IMR-90 (cell line): ENCODE data around the gene RTN4RL2. TPM values are rescaled to one million over a fixed set of nuclear protein-coding genes. Genes with fewer than 3 reads are reported as not detected.

ENCODE experiments used
- ATAC-seq: fragments of 200-7000 bp; cut with Tn5 transposase; 2 replicates; pipeline ENCODE4 v1.9.1; 2020; ENCODE audit warnings: low read depth, mild to moderate bottlenecking, moderate library complexity
- BruUV-seq: library from RNA; stranded (reverse); fragments of 400-500 nt; replicated peaks from 2 replicates; lab custom pipeline; 2021; lab: Mats Ljungman, UMichigan
- CTCF ChIA-PET: fragments of 300-600 bp; formaldehyde crosslinking; extraction: SDS; loops from one replicate; lab custom pipeline; 2021; ENCODE audit warnings: antibody characterized with exemption; lab: Yijun Ruan, JAX
- POLR2A ChIA-PET: fragments of 300-600 bp; sonication (Branson Sonifier 250); formaldehyde crosslinking; loops from one replicate; lab custom pipeline; 2022; ENCODE audit warnings: antibody characterized with exemption; ENCODE audit not compliant: unreplicated experiment; lab: Charles Lee
- DNase-seq: peaks from one replicate; pipeline ENCODE4 v3.0.0; 2013
- H2AFZ ChIP-seq: replicated peaks from 2 replicates; pipeline ENCODE3; 2013; ENCODE audit warnings: low read length, mild to moderate bottlenecking; ENCODE audit not compliant: poor library complexity
- H2AK5ac ChIP-seq: 2 replicates; pipeline ENCODE4 v1.6.1; 2013; ENCODE audit warnings: low read depth, low read length, inconsistent platforms
- H2AK9ac ChIP-seq: replicated peaks from 2 replicates; pipeline ENCODE3; 2013; ENCODE audit warnings: mild to moderate bottlenecking, low read depth, low read length, moderate library complexity; ENCODE audit not compliant: poor library complexity
- H2BK120ac ChIP-seq: 2 replicates; pipeline ENCODE4 v1.6.1; 2013; ENCODE audit warnings: low read depth, low read length, inconsistent platforms
- H2BK15ac ChIP-seq: 3 replicates; pipeline ENCODE4 v1.6.1; 2013; ENCODE audit warnings: low read depth, low read length, inconsistent platforms
- H2BK20ac ChIP-seq: 2 replicates; pipeline ENCODE4 v1.6.1; 2013; ENCODE audit warnings: low read depth, mild to moderate bottlenecking, inconsistent platforms, low read length, moderate library complexity
- H2BK5ac ChIP-seq: 2 replicates; pipeline ENCODE4 v1.6.1; 2013; ENCODE audit warnings: mild to moderate bottlenecking, low read depth, low read length, inconsistent platforms; ENCODE audit not compliant: poor library complexity, severe bottlenecking
- H3K14ac ChIP-seq: replicated peaks from 2 replicates; pipeline ENCODE4 v1.6.1; 2013; ENCODE audit warnings: low read depth, low read length, inconsistent platforms
- H3K18ac ChIP-seq: 2 replicates; pipeline ENCODE4 v1.6.1; 2013; ENCODE audit warnings: low read depth, low read length, control low read depth
- H3K23ac ChIP-seq: 2 replicates; pipeline ENCODE4 v1.6.1; 2013; ENCODE audit warnings: low read depth, low read length, inconsistent platforms
- H3K27ac ChIP-seq: 2 replicates; pipeline ENCODE4 v1.5.1; 2013; ENCODE audit warnings: mild to moderate bottlenecking, control low read depth, low read length; ENCODE audit not compliant: insufficient read depth
- H3K27me3 ChIP-seq: 2 replicates; pipeline ENCODE4 v1.6.1; 2013; ENCODE audit warnings: low read length; ENCODE audit not compliant: control insufficient read depth, insufficient read depth
- H3K36me3 ChIP-seq: 2 replicates; pipeline ENCODE4 v1.6.1; 2013; ENCODE audit warnings: low read length, mixed read lengths; ENCODE audit not compliant: control insufficient read depth, insufficient read depth
- H3K4ac ChIP-seq: 2 replicates; pipeline ENCODE4 v1.6.1; 2013; ENCODE audit warnings: low read depth, low read length, inconsistent platforms
- H3K4me1 ChIP-seq: 2 replicates; pipeline ENCODE4 v1.6.1; 2013; ENCODE audit warnings: low read length, mixed read lengths; ENCODE audit not compliant: control insufficient read depth, insufficient read depth
- H3K4me2 ChIP-seq: 2 replicates; pipeline ENCODE4 v1.6.1; 2013; ENCODE audit warnings: low read depth, mild to moderate bottlenecking, control low read depth, low read length, moderate library complexity
- H3K4me3 ChIP-seq: 2 replicates; pipeline ENCODE4 v1.5.1; 2013; ENCODE audit warnings: low read depth, mild to moderate bottlenecking, control low read depth, low read length, moderate library complexity; ENCODE audit not compliant: insufficient read depth
- H3K56ac ChIP-seq: 2 replicates; pipeline ENCODE4 v1.6.1; 2013; ENCODE audit warnings: low read length, inconsistent platforms; ENCODE audit not compliant: insufficient read depth; ENCODE audit errors: extremely low read depth
- H3K79me1 ChIP-seq, 2 experiments: 2 replicates each; pipeline ENCODE4 v1.6.1; 2013; ENCODE audit warnings: low read length in 2 of 2, inconsistent platforms in 1 of 2, low read depth in 1 of 2
- H3K9ac ChIP-seq: 2 replicates; pipeline ENCODE4 v1.6.1; 2013; ENCODE audit warnings: low read depth, low read length, control low read depth
- H3K9me1 ChIP-seq: 2 replicates; pipeline ENCODE4 v1.6.1; 2013; ENCODE audit warnings: low read length, inconsistent platforms; ENCODE audit not compliant: insufficient read depth
- H3K9me3 ChIP-seq: 2 replicates; pipeline ENCODE4 v1.6.1; 2013; ENCODE audit warnings: low read length; ENCODE audit not compliant: control insufficient read depth, insufficient read depth
- H4K20me1 ChIP-seq: 2 replicates; pipeline ENCODE4 v1.6.1; 2013; ENCODE audit warnings: low read length, inconsistent platforms; ENCODE audit not compliant: insufficient read depth
- H4K5ac ChIP-seq: 2 replicates; pipeline ENCODE4 v1.6.1; 2013; ENCODE audit warnings: mild to moderate bottlenecking, low read depth, low read length, control low read depth
- H4K8ac ChIP-seq, 2 experiments: 2 replicates each; pipeline ENCODE4 v1.6.1; 2013; ENCODE audit warnings: low read depth in 2 of 2, low read length in 2 of 2, control low read depth in 1 of 2, inconsistent platforms in 1 of 2
- H4K91ac ChIP-seq: 2 replicates; pipeline ENCODE4 v1.6.1; 2013; ENCODE audit warnings: low read depth, low read length, inconsistent platforms; ENCODE audit not compliant: insufficient read depth
- BHLHE40 ChIP-seq: fragments of 150-350 bp; IDR thresholded peaks from 2 replicates; pipeline ENCODE4 v1.6.1; 2016; ENCODE audit warnings: mild to moderate bottlenecking, low read depth, low read length
- CHD1 ChIP-seq: IDR thresholded peaks from 2 replicates; pipeline ENCODE4 v1.6.1; 2012; ENCODE audit warnings: low read depth, low read length, improper control_type of control experiment
- CTCF ChIP-seq: conservative IDR thresholded peaks from 2 replicates; pipeline ENCODE4 v1.5.1; 2012; ENCODE audit warnings: mild to moderate bottlenecking, low read depth, low read length, improper control_type of control experiment
- RCOR1 ChIP-seq: IDR thresholded peaks from 2 replicates; pipeline ENCODE4 v1.6.1; 2012; ENCODE audit warnings: mild to moderate bottlenecking, low read length, improper control_type of control experiment; ENCODE audit not compliant: insufficient replicate concordance
- RFX5 ChIP-seq: IDR thresholded peaks from 2 replicates; pipeline ENCODE4 v1.8.0; 2012; ENCODE audit warnings: low read depth, mild to moderate bottlenecking, low read length, moderate library complexity
- USF2 ChIP-seq: fragments of 150-350 bp; IDR thresholded peaks from 2 replicates; pipeline ENCODE4 v1.6.1; 2017; ENCODE audit warnings: mild to moderate bottlenecking, antibody characterized with exemption, low read length, low read depth
- WGBS, 2 experiments: methylation state at CpG; one replicate each; pipeline versions ENCODE4 v1.1.5 to v1.1.7; 2013; ENCODE audit warnings: missing lambda C conversion rate in 2 of 2; ENCODE audit not compliant: insufficient read length in 1 of 2; ENCODE audit errors: extremely low coverage in 2 of 2; 5-methylcytosine and 5-hydroxymethylcytosine counted together
- dilution Hi-C: fragments of 300-500 bp; cut with HindIII; formaldehyde crosslinking; loops from one replicate; pipeline ENCODE4 v1.14.3; 2018; ENCODE audit warnings: low sequenced_read_pairs; ENCODE audit not compliant: unreplicated experiment
- in situ Hi-C: fragments of 300-500 bp; cut with MboI; formaldehyde crosslinking; loops from 3 replicates; pipeline ENCODE4 v1.14.3; 2019; ENCODE audit warnings: low sequenced_read_pairs, inconsistent platforms, mixed read lengths
- intact Hi-C: fragments of 100-400 bp; cut with micrococcal nuclease; formaldehyde crosslinking; loops from 2 replicates; pipeline ENCODE4 v1.10.0; 2022
- polyA plus RNA-seq, 3 experiments: library from polyadenylated mRNA; depleted of rRNA; stranded (reverse); fragments of >200 nt; gene quantifications; 2 replicates each; pipeline ENCODE4 v1.2.3, GENCODE V29; 2012; ENCODE audit warnings: low replicate concordance in 1 of 3
- total RNA-seq: library from RNA; depleted of rRNA; stranded (reverse); fragments of >200 nt; gene quantifications from 2 replicates; pipeline ENCODE4 v1.2.3, GENCODE V29; 2012

RTN4RL2 gene
- total and polyA plus RNA-seq, 2 of the 4 experiments (the other 2 are of a cell fraction) = 1.5 TPM; not detected in 1

- H3K4me3 ChIP-seq = no peak overlapping the region
- H4K91ac ChIP-seq = no peak overlapping the region
- H4K8ac ChIP-seq = no peak overlapping the region
- no peak overlapping the region for H3K18ac ChIP-seq
- no peak overlapping the region for H2AK5ac ChIP-seq
- peaks cover 3 to 26% of the 10 kb centered on the region in 2 experiments; a peak in 3 of 4 replicates for H3K79me1 ChIP-seq
- no peak overlapping the region for H3K4me2 ChIP-seq
- no peak overlapping the region for H3K14ac ChIP-seq
- H3K23ac ChIP-seq = no peak overlapping the region
- no peak overlapping the region for H2BK5ac ChIP-seq
- no peak overlapping the region for H2AK9ac ChIP-seq
- H3K27me3 ChIP-seq = no peaks in the 10 kb centered on the region
- no TSS peak for BruUV-seq
- H3K56ac ChIP-seq = no peak overlapping the region
- DNase-seq (no peak), ATAC-seq (no peak)
- peaks cover 12% of the 10 kb centered on the region for H3K4me1 ChIP-seq
- no peak for TF ChIP-seq CHD1
- TF ChIP-seq CTCF = no peak
- no peak for TF ChIP-seq BHLHE40
- TF ChIP-seq USF2 = no peak
- no peak for TF ChIP-seq RFX5
- TF ChIP-seq RCOR1 = no peak
- WGBS, 2 experiments = 100% methylated on average over 1 of the region's 4 CpGs; no CpG with 5 or more reads in 1 of the 2 experiments
- no peak overlapping the region for H3K9ac ChIP-seq
- H3K27ac ChIP-seq = no peak overlapping the region
- no peak overlapping the region for H2BK120ac ChIP-seq
- no peaks in the 10 kb centered on the region for H3K9me3 ChIP-seq
- H3K4ac ChIP-seq = no peak overlapping the region
- H4K5ac ChIP-seq = no peak overlapping the region
- H2AFZ ChIP-seq = no peak overlapping the region
- peaks cover 13% of the 10 kb centered on the region; the same call in 1 of the 2 replicates for H3K9me1 ChIP-seq
- dilution Hi-C loops = no loop called here
- no peak overlapping the region for H2BK15ac ChIP-seq
- no peak overlapping the region for H2BK20ac ChIP-seq
- CTCF ChIA-PET = no interaction called here
- H4K20me1 ChIP-seq = no peaks in the 10 kb centered on the region; the same call in 1 of the 2 replicates
- intact Hi-C loops = no loop called here
- POLR2A ChIA-PET = no interaction called here
- H3K36me3 ChIP-seq = peaks cover 20% of the 10 kb centered on the region
- in situ Hi-C loops = loop anchor here (25.0 kb wide), 1 partner anchor 667 kb away; no protein-coding TSS in a partner anchor
Observed at GRCh38 chr11:57504511-57504910, 44.2 kb downstream of the RTN4RL2 start.
